MCF 10A (cell line): ENCODE data around the gene TOLLIP. TPM values are rescaled to one million over a fixed set of nuclear protein-coding genes. Genes with fewer than 3 reads are reported as not detected.

Experiments used
- BruUV-seq: library from RNA; stranded (reverse); fragments of 400-500 nt; replicated peaks from 2 replicates; lab custom pipeline; 2021; lab: Mats Ljungman, UMichigan
- CTCF ChIA-PET: fragments of 300-600 bp; sonication (Branson Sonifier 250); formaldehyde crosslinking; extraction: SDS; loops from one replicate; lab custom pipeline; 2021; ENCODE audit warnings: antibody characterized with exemption, inconsistent platforms; lab: Yijun Ruan, JAX
- POLR2A ChIA-PET: fragments of 300-600, 350-650 bp; sonication (Branson Sonifier 250); formaldehyde crosslinking; extraction: SDS; loops from one replicate; lab custom pipeline; 2020; ENCODE audit warnings: antibody characterized with exemption, inconsistent platforms; lab: Yijun Ruan, JAX
- DNase-seq: peaks from one replicate; pipeline ENCODE4 v3.0.0-alpha.2; 2018; ENCODE audit not compliant: unreplicated experiment
- H3K27ac Mint-ChIP-seq: one replicate; pipeline ENCODE4 v1.8.0; 2022; ENCODE audit warnings: mild to moderate bottlenecking, low read depth, mixed read lengths; ENCODE audit not compliant: unreplicated experiment
- H3K27me3 Mint-ChIP-seq: one replicate; pipeline ENCODE4 v1.8.0; 2022; ENCODE audit warnings: mixed read lengths; ENCODE audit not compliant: insufficient read depth, unreplicated experiment
- H3K36me3 Mint-ChIP-seq: one replicate; pipeline ENCODE4 v1.8.0; 2022; ENCODE audit warnings: mild to moderate bottlenecking, moderate library complexity, mixed read lengths; ENCODE audit not compliant: insufficient read depth, unreplicated experiment
- H3K4me1 Mint-ChIP-seq: one replicate; pipeline ENCODE4 v1.8.0; 2022; ENCODE audit warnings: mixed read lengths; ENCODE audit not compliant: insufficient read depth, unreplicated experiment
- H3K4me3 Mint-ChIP-seq: one replicate; pipeline ENCODE4 v1.8.0; 2022; ENCODE audit warnings: mild to moderate bottlenecking, moderate library complexity, mixed read lengths; ENCODE audit not compliant: unreplicated experiment
- H3K9me3 Mint-ChIP-seq: one replicate; pipeline ENCODE4 v1.8.0; 2022; ENCODE audit warnings: mixed read lengths; ENCODE audit not compliant: unreplicated experiment
- intact Hi-C: fragments of 100-400 bp; cut with micrococcal nuclease; formaldehyde crosslinking; loops from 2 replicates; pipeline ENCODE4 v1.14.1; 2022
- total RNA-seq: library from RNA; stranded (reverse); gene quantifications from 2 replicates; pipeline ENCODE4 v1.2.3, GENCODE V29; 2022
- TF ChIP-seq, protein P1 (sequence below): fragments of 200-600 bp; IDR thresholded peaks from one replicate; pipeline ENCODE4 v1.8.0; 2022; ENCODE audit warnings: antibody characterized with exemption, mild to moderate bottlenecking; ENCODE audit not compliant: unreplicated experiment

The TOLLIP gene
- total RNA-seq, 1 experiment from 2014 or later = 58.8 TPM

DNA sequence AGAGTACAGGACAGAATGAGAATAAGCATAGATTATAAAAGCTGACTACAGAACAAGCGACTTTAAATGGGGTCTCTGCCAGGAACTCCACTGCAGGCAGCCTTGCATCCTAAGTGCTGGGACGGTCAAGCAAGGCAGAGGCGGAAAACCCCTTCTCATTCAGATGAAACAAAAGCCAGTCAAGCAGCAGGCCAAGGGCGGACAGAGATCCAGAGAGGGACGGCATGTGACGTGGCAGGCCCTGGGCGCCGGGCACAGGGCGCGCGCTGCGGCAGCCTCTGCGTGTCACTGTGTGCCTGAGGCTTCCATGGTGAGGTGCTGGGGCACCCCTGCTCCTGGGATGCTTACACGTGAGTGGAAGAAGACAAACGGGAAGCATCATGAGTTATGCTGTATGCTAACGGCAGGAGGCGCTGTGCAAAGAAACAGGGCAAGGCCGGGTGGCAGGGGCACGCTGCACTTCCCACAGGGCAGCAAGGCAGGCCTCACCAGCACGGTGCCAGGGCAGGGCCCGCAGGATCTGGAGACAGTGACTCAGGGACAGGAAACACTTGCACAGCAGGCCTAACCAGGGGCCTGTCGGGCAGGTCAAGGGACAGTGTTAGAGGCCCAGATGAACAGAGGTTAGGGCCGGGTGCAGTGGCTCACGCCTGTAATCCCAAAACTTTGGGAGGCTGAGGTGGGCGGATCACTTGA is 6.2 kb downstream of the TOLLIP start:
- Mint-ChIP-seq H3K4me3 (no peak overlapping the region), H3K36me3 (peaks cover 6% of the 10 kb centered on the region), H3K27ac (peak overlapping the region; percentile 57), H3K9me3 (no peaks in the 10 kb centered on the region), H3K4me1 (peaks cover 7% of the 10 kb centered on the region), H3K27me3 (no peaks in the 10 kb centered on the region)
- peak; percentile 62 for DNase-seq
- ChIA-PET CTCF (interaction anchor here (0.6 to 1.1 kb wide), 2 partner anchors 16 to 86 kb away, joined by 3 read pairs; no protein-coding TSS in a partner anchor), POLR2A (no interaction called here)
- TF ChIP-seq, protein P1, sequence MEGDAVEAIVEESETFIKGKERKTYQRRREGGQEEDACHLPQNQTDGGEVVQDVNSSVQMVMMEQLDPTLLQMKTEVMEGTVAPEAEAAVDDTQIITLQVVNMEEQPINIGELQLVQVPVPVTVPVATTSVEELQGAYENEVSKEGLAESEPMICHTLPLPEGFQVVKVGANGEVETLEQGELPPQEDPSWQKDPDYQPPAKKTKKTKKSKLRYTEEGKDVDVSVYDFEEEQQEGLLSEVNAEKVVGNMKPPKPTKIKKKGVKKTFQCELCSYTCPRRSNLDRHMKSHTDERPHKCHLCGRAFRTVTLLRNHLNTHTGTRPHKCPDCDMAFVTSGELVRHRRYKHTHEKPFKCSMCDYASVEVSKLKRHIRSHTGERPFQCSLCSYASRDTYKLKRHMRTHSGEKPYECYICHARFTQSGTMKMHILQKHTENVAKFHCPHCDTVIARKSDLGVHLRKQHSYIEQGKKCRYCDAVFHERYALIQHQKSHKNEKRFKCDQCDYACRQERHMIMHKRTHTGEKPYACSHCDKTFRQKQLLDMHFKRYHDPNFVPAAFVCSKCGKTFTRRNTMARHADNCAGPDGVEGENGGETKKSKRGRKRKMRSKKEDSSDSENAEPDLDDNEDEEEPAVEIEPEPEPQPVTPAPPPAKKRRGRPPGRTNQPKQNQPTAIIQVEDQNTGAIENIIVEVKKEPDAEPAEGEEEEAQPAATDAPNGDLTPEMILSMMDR = peak; percentile 55
- BruUV-seq = no TSS peak
- intact Hi-C loops = loop anchor here (10.0 kb wide), 2 partner anchors 82 to 232 kb away; partner anchors contain the start of gene BRSK2

DNA sequence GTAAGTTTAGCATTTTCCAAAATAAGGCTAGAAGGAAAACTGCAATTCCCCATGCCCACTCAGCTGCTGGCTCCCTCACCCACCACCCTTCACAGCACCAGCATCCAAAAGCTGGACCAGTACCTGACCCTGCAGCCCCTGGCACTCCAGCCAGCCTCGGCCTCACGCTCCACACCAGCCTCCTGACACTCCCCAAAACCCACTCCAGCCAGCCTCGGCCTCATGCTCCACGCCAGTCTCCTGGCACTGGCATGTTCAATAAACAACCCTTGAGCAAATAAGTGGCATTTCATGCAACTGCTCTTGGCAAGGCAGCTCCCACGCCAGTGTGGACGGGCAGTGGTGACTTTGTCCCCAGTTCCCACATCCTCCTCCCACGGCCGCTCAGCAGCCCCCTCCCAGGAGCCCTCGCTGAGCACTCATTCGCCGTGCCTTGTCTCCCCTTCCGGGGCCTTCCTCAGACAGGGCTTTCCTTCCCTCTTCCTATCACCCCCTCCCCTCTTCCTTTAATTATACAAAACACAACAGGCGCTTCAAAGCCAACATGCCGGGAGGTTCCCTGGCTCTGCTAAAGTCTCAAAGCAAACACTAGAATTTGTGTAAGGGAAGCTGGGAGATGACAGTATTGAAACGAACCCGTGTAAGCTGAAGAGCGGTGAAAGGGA is 6.8 kb downstream of the TOLLIP start:
- Mint-ChIP-seq H3K4me1 (peaks cover 7% of the 10 kb centered on the region), H3K27ac (no peak overlapping the region), H3K4me3 (no peak overlapping the region), H3K36me3 (peaks cover 6% of the 10 kb centered on the region), H3K9me3 (no peaks in the 10 kb centered on the region), H3K27me3 (no peaks in the 10 kb centered on the region)
- no peak for DNase-seq
- intact Hi-C loops = loop anchor here (10.0 kb wide), 2 partner anchors 82 to 232 kb away; partner anchors contain the start of gene BRSK2
- TF ChIP-seq, protein P1 = no peak
- BruUV-seq = no TSS peak
- ChIA-PET CTCF (interaction anchor here (0.6 to 1.1 kb wide), 2 partner anchors 16 to 86 kb away, joined by 3 read pairs; no protein-coding TSS in a partner anchor), POLR2A (no interaction called here)

DNA sequence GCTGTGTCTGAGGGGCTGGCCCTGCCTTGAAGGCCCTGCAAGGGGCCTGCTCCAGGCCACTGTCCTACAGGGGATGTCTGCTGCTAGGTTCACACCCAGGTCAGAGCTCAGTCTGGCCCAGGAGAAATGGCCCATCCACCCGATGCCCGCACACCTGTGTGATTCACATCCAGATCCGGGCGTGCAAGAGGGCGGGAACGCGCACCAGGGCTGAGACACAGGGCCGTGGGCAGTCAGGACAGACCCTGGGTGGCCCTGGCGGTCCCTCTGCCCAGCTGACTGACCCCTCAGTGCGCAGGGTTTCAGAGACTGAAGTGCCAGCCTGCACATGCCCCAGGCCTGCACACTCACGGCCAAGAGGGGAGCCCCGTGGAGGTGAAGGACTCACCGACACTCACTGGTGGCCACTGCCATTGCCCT is 7.4 kb downstream of the TOLLIP start:
- no peaks in the 10 kb centered on the region for H3K9me3 Mint-ChIP-seq
- no peak overlapping the region for H3K4me3 Mint-ChIP-seq
- no peak for DNase-seq
- intact Hi-C loops = loop anchor here (10.0 kb wide), 2 partner anchors 83 to 233 kb away; partner anchors contain the start of gene BRSK2
- POLR2A ChIA-PET = no interaction called here
- H3K27ac Mint-ChIP-seq = no peak overlapping the region
- no peaks in the 10 kb centered on the region for H3K27me3 Mint-ChIP-seq
- CTCF ChIA-PET = interaction anchor here (0.7 to 1.1 kb wide), 2 partner anchors 86 to 87 kb away, joined by 3 to 4 read pairs; no protein-coding TSS in a partner anchor
- BruUV-seq = no TSS peak
- TF ChIP-seq, protein P1 = no peak
- peaks cover 7% of the 10 kb centered on the region for H3K4me1 Mint-ChIP-seq
- H3K36me3 Mint-ChIP-seq = peaks cover 3% of the 10 kb centered on the region
